HEK293 (cell line): ENCODE data around the gene PLEKHS1.

Experiments used
- CTCF ChIA-PET: fragments of 350-600 bp; formaldehyde crosslinking; extraction: SDS; loops from one replicate; lab custom pipeline; 2021; ENCODE audit warnings: antibody characterized with exemption; lab: Yijun Ruan, JAX
- POLR2A ChIA-PET: fragments of 300-600 bp; formaldehyde crosslinking; extraction: SDS; loops from one replicate; lab custom pipeline; 2020; ENCODE audit warnings: antibody characterized with exemption, inconsistent platforms; lab: Yijun Ruan, JAX
- H3K27ac ChIP-seq: fragments of 200-500 bp; sonication (Bioruptor generic); 2 replicates; pipeline ENCODE4 v1.5.1; 2014; ENCODE audit warnings: low read depth, low read length, control low read depth, inconsistent platforms; ENCODE audit errors: extremely low read depth
- H3K36me3 ChIP-seq, 2 experiments: fragments of 200-500 bp in 1 of 2; sonication (Bioruptor generic) in 1 of 2; 1 replicate in 1 of 2; 2 replicates in 1 of 2; pipeline ENCODE4 v1.5.1; 2014 to 2017; ENCODE audit warnings: inconsistent platforms in 2 of 2, low read length in 2 of 2; ENCODE audit not compliant: control insufficient read depth in 2 of 2, insufficient read depth in 1 of 2
- H3K4me1 ChIP-seq: fragments of 200-500 bp; sonication (Bioruptor generic); 2 replicates; pipeline ENCODE4 v1.5.1; 2014; ENCODE audit warnings: mild to moderate bottlenecking, low read length, inconsistent platforms; ENCODE audit not compliant: control insufficient read depth, insufficient read depth
- H3K4me3 ChIP-seq: 2 replicates; pipeline ENCODE4 v1.5.1; 2011; ENCODE audit warnings: low read depth, mild to moderate bottlenecking, control low read depth, low read length, moderate library complexity
- H3K9me3 ChIP-seq: fragments of 200-500 bp; sonication (Bioruptor generic); 2 replicates; pipeline ENCODE4 v1.5.1; 2014; ENCODE audit warnings: low read depth, low read length, inconsistent platforms; ENCODE audit not compliant: control insufficient read depth, insufficient read depth
- AEBP2 ChIP-seq: fragments of 450-650 bp; formaldehyde crosslinking; IDR thresholded peaks from 2 replicates; pipeline ENCODE4 v1.5.1; 2016; ENCODE audit warnings: missing biosample characterization, missing genetic modification characterization, borderline replicate concordance
- GLI2 ChIP-seq: fragments of 450-650 bp; formaldehyde crosslinking; IDR thresholded peaks from 2 replicates; pipeline ENCODE4; 2017; ENCODE audit warnings: missing biosample characterization, missing genetic modification characterization, low read depth, borderline replicate concordance
- KLF7 ChIP-seq: fragments of 450-650 bp; formaldehyde crosslinking; IDR thresholded peaks from 2 replicates; pipeline ENCODE4 v1.5.1; 2016; ENCODE audit warnings: missing biosample characterization, missing genetic modification characterization, borderline replicate concordance
- KLF9 ChIP-seq: fragments of 450-650 bp; formaldehyde crosslinking; IDR thresholded peaks from 2 replicates; pipeline ENCODE4 v1.5.1; 2016; ENCODE audit warnings: missing biosample characterization, missing genetic modification characterization, low read depth
- PRDM1 ChIP-seq: fragments of 450-650 bp; formaldehyde crosslinking; IDR thresholded peaks from 2 replicates; pipeline ENCODE4; 2016; ENCODE audit warnings: missing biosample characterization, missing genetic modification characterization
- RBAK ChIP-seq: fragments of 450-650 bp; formaldehyde crosslinking; IDR thresholded peaks from 2 replicates; pipeline ENCODE4 v1.5.1; 2016; ENCODE audit warnings: missing biosample characterization, missing genetic modification characterization
- ZBTB21 ChIP-seq: fragments of 450-650 bp; formaldehyde crosslinking; IDR thresholded peaks from 2 replicates; pipeline ENCODE4 v1.5.1; 2017; ENCODE audit warnings: missing biosample characterization, missing genetic modification characterization
- ZBTB48 ChIP-seq: fragments of 450-650 bp; formaldehyde crosslinking; IDR thresholded peaks from 2 replicates; pipeline ENCODE4 v1.5.1; 2016; ENCODE audit warnings: missing biosample characterization, missing genetic modification characterization
- ZBTB8A ChIP-seq: fragments of 450-650 bp; formaldehyde crosslinking; IDR thresholded peaks from 2 replicates; pipeline ENCODE4 v1.5.1; 2016; ENCODE audit warnings: missing biosample characterization, missing genetic modification characterization
- ZFP3 ChIP-seq: fragments of 450-650 bp; formaldehyde crosslinking; IDR thresholded peaks from 2 replicates; pipeline ENCODE4 v1.5.1; 2016; ENCODE audit warnings: low read depth, missing biosample characterization, missing genetic modification characterization
- ZNF16 ChIP-seq: fragments of 450-650 bp; formaldehyde crosslinking; IDR thresholded peaks from 2 replicates; pipeline ENCODE4 v1.5.1; 2016; ENCODE audit warnings: low read depth, missing biosample characterization, missing genetic modification characterization
- ZNF324 ChIP-seq: fragments of 450-650 bp; formaldehyde crosslinking; IDR thresholded peaks from 2 replicates; pipeline ENCODE4 v1.5.1; 2016; ENCODE audit warnings: missing biosample characterization, missing genetic modification characterization
- ZNF341 ChIP-seq: fragments of 450-650 bp; formaldehyde crosslinking; IDR thresholded peaks from 2 replicates; pipeline ENCODE4; 2016; ENCODE audit warnings: low read depth, missing biosample characterization, missing genetic modification characterization
- ZNF37A ChIP-seq: fragments of 450-650 bp; IDR thresholded peaks from 2 replicates; pipeline ENCODE4 v1.5.1; 2018; ENCODE audit warnings: missing biosample characterization, missing genetic modification characterization
- ZNF585B ChIP-seq: fragments of 450-650 bp; formaldehyde crosslinking; IDR thresholded peaks from 2 replicates; pipeline ENCODE4 v1.5.1; 2016; ENCODE audit warnings: missing biosample characterization, missing genetic modification characterization
- ZNF76 ChIP-seq: fragments of 450-650 bp; formaldehyde crosslinking; IDR thresholded peaks from 2 replicates; pipeline ENCODE4; 2016; ENCODE audit warnings: low read depth, missing biosample characterization, missing genetic modification characterization, borderline replicate concordance
- ZNF792 ChIP-seq: fragments of 450-650 bp; formaldehyde crosslinking; IDR thresholded peaks from 2 replicates; pipeline ENCODE4 v1.5.1; 2016; ENCODE audit warnings: missing biosample characterization, missing genetic modification characterization
- TF ChIP-seq, protein P1 (sequence below): fragments of 450-650 bp; formaldehyde crosslinking; IDR thresholded peaks from 2 replicates; pipeline ENCODE4 v1.5.1; 2017; ENCODE audit warnings: missing biosample characterization, missing genetic modification characterization
- TF ChIP-seq, protein P2 (sequence below): fragments of 450-650 bp; formaldehyde crosslinking; IDR thresholded peaks from 2 replicates; pipeline ENCODE4 v1.5.1; 2016; ENCODE audit warnings: missing biosample characterization, missing genetic modification characterization
- TF ChIP-seq, protein P3 (sequence below): fragments of 450-650 bp; formaldehyde crosslinking; IDR thresholded peaks from 2 replicates; pipeline ENCODE4 v1.5.1; 2016; ENCODE audit warnings: missing biosample characterization, missing genetic modification characterization
- TF ChIP-seq, protein P4 (sequence below): fragments of 450-650 bp; formaldehyde crosslinking; IDR thresholded peaks from 2 replicates; pipeline ENCODE4 v1.5.1; 2016; ENCODE audit warnings: missing biosample characterization, missing genetic modification characterization

The PLEKHS1 gene

GRCh38 chr10:113782986-113783704, 31.7 kb downstream of the PLEKHS1 start:
- H3K4me3 ChIP-seq: no peak overlapping the region
- no peak overlapping the region for H3K27ac ChIP-seq
- ChIA-PET POLR2A (no interaction called here), CTCF (interaction anchor here (0.9 kb wide), 1 partner anchor 81 kb away, joined by 3 read pairs; no protein-coding TSS in a partner anchor)
- no peak for TF ChIP-seq RBAK (tag by site-specific recombination)
- TF ChIP-seq, protein P1, sequence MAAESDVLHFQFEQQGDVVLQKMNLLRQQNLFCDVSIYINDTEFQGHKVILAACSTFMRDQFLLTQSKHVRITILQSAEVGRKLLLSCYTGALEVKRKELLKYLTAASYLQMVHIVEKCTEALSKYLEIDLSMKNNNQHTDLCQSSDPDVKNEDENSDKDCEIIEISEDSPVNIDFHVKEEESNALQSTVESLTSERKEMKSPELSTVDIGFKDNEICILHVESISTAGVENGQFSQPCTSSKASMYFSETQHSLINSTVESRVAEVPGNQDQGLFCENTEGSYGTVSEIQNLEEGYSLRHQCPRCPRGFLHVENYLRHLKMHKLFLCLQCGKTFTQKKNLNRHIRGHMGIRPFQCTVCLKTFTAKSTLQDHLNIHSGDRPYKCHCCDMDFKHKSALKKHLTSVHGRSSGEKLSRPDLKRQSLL (tag by site-specific recombination): no peak
- TF ChIP-seq, protein P2, sequence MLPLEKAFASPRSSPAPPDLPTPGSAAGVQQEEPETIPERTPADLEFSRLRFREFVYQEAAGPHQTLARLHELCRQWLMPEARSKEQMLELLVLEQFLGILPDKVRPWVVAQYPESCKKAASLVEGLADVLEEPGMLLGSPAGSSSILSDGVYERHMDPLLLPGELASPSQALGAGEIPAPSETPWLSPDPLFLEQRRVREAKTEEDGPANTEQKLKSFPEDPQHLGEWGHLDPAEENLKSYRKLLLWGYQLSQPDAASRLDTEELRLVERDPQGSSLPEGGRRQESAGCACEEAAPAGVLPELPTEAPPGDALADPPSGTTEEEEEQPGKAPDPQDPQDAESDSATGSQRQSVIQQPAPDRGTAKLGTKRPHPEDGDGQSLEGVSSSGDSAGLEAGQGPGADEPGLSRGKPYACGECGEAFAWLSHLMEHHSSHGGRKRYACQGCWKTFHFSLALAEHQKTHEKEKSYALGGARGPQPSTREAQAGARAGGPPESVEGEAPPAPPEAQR (tag by site-specific recombination): no peak
- TF ChIP-seq ZNF792 (tag by site-specific recombination): no peak
- TF ChIP-seq ZFP3: no peak
- no peak for TF ChIP-seq KLF9 (tag by site-specific recombination)
- TF ChIP-seq ZNF585B (tag by site-specific recombination): no peak
- no peak for TF ChIP-seq ZNF37A (tag by site-specific recombination)
- no peak for TF ChIP-seq ZNF341 (tag by site-specific recombination)
- H3K36me3 ChIP-seq: no peaks in the 10 kb centered on the region
- H3K9me3 ChIP-seq: no peaks in the 10 kb centered on the region
- H3K4me1 ChIP-seq: no peaks in the 10 kb centered on the region

GRCh38 chr10:113788604-113789083, 37.2 kb downstream of the PLEKHS1 start:
- CTCF ChIA-PET: interaction anchor here (1.1 kb wide), 1 partner anchor 11 kb away, joined by 6 read pairs; no protein-coding TSS in a partner anchor
- TF ChIP-seq KLF7 (tag by site-specific recombination): no peak
- no peak for TF ChIP-seq AEBP2 (tag by site-specific recombination)
- TF ChIP-seq ZBTB48 (tag by site-specific recombination): no peak
- no peak for TF ChIP-seq ZNF76 (tag by site-specific recombination)
- TF ChIP-seq ZNF16 (tag by site-specific recombination): no peak
- TF ChIP-seq GLI2 (tag by site-specific recombination): no peak
- TF ChIP-seq, protein P3, sequence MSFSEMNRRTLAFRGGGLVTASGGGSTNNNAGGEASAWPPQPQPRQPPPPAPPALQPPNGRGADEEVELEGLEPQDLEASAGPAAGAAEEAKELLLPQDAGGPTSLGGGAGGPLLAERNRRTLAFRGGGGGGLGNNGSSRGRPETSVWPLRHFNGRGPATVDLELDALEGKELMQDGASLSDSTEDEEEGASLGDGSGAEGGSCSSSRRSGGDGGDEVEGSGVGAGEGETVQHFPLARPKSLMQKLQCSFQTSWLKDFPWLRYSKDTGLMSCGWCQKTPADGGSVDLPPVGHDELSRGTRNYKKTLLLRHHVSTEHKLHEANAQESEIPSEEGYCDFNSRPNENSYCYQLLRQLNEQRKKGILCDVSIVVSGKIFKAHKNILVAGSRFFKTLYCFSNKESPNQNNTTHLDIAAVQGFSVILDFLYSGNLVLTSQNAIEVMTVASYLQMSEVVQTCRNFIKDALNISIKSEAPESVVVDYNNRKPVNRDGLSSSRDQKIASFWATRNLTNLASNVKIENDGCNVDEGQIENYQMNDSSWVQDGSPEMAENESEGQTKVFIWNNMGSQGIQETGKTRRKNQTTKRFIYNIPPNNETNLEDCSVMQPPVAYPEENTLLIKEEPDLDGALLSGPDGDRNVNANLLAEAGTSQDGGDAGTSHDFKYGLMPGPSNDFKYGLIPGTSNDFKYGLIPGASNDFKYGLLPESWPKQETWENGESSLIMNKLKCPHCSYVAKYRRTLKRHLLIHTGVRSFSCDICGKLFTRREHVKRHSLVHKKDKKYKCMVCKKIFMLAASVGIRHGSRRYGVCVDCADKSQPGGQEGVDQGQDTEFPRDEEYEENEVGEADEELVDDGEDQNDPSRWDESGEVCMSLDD (tag by site-specific recombination): no peak
- no peak for TF ChIP-seq ZNF341 (tag by site-specific recombination)
- TF ChIP-seq, protein P4, sequence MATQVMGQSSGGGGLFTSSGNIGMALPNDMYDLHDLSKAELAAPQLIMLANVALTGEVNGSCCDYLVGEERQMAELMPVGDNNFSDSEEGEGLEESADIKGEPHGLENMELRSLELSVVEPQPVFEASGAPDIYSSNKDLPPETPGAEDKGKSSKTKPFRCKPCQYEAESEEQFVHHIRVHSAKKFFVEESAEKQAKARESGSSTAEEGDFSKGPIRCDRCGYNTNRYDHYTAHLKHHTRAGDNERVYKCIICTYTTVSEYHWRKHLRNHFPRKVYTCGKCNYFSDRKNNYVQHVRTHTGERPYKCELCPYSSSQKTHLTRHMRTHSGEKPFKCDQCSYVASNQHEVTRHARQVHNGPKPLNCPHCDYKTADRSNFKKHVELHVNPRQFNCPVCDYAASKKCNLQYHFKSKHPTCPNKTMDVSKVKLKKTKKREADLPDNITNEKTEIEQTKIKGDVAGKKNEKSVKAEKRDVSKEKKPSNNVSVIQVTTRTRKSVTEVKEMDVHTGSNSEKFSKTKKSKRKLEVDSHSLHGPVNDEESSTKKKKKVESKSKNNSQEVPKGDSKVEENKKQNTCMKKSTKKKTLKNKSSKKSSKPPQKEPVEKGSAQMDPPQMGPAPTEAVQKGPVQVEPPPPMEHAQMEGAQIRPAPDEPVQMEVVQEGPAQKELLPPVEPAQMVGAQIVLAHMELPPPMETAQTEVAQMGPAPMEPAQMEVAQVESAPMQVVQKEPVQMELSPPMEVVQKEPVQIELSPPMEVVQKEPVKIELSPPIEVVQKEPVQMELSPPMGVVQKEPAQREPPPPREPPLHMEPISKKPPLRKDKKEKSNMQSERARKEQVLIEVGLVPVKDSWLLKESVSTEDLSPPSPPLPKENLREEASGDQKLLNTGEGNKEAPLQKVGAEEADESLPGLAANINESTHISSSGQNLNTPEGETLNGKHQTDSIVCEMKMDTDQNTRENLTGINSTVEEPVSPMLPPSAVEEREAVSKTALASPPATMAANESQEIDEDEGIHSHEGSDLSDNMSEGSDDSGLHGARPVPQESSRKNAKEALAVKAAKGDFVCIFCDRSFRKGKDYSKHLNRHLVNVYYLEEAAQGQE (tag by site-specific recombination): no peak
- TF ChIP-seq PRDM1 (tag by site-specific recombination): no peak
- TF ChIP-seq ZBTB21 (tag by site-specific recombination): no peak
- TF ChIP-seq ZBTB8A (tag by site-specific recombination): no peak
- no peak for TF ChIP-seq ZNF324 (tag by site-specific recombination)
- TF ChIP-seq, all 188 proteins: peak for 0

More at GRCh38 chr10:113788604-113789083, 37.2 kb downstream of the PLEKHS1 start:
- Histone ChIP-seq H3K4me1 (no peaks in the 10 kb centered on the region), H3K36me3 (no peaks in the 10 kb centered on the region), H3K27ac (no peak overlapping the region), H3K4me3 (no peak overlapping the region), H3K9me3 (no peaks in the 10 kb centered on the region)
- POLR2A ChIA-PET: interaction anchor here (0.6 kb wide), 1 partner anchor 37 kb away, joined by 4 read pairs; no protein-coding TSS in a partner anchor
